Hippocampal formation (tissue), 2 donors: ENCODE data around the gene FAM240B.

ENCODE experiments used
- DNase-seq, 2 donors: peaks; one replicate each; lab custom pipeline; 2025; lab: John Stamatoyannopoulos, UW

FAM240B gene

DNA sequence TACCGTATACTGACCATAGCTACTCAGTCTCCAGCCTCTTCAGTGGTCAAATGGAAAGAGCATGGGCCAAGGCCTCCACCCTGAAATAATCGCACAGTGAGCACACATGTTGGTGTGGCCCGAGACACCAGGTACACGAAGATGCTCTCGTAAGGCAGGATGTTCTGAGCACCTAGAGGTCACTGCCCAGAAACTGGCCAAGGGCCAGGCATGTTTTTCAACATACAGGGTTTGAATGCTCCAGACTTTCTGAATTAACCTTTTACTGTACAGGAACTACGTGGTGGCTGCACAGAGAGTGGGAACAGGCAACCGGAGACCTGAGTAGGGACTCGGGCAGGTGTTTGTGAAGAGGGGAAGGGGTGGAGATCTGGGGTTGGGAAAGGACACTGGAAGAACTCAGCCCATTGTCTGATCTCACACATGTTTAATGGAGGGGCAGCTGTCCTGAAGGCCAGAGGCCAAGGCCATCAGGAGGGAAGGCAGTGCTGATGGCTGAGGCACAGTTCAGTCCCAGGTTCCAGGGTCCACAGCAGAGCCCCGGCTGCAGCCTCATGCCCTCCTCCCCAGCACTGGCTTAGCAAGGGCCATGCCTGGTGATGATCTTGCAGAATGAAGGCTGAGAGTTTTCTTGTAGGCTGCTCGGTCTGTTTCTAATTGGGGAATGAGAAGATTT, 51.0 kb downstream of the FAM240B start:
- DNase-seq, result no peak

- DNase-seq, result peak; percentile 43 to 64
Observed at GRCh38 chr9:38662763-38663593, 57.0 kb downstream of the FAM240B start.

GRCh38 chr9:38659538-38659937, 60.4 kb downstream of the FAM240B start:
- DNase-seq, result peak in 1 of 2 donors; percentile 33

GRCh38 chr9:38656896-38657295, 63.0 kb downstream of the FAM240B start:
- DNase-seq, result no peak

GRCh38 chr9:38652486-38652885, 67.4 kb downstream of the FAM240B start:
- DNase-seq, result no peak

GRCh38 chr9:38652044-38652443, 67.9 kb downstream of the FAM240B start:
- DNase-seq, result no peak

DNA sequence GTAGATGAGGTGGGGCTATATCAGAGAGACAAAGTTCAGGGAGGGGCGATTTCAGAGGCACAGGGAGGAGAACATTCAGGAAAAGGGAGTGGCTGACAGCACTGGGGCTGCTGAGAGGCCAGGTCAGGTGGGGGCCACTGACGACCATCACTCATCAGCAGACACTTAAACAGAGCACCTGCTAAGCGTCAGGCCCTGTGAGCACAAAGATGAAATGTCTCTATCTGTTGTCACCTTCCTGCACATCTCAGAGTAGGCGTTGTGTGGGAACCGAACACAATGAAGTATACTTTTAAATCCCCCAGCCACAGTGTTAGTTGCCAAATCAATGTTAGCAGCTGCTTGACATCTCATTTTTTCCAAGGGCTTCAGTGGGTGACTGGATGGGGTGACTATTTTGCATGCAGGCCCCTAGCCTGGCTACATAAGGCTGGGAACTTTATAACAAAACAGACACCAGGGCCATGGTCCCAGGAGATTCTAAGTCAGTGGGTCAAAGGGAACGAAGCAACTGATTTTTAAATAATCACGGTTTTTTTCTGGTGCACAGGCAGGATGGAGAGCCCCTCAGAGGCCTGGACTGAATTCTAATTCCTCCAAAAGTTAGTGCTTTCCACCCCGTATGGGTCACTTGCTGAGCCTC, 68.4 kb downstream of the FAM240B start:
- no peak for DNase-seq

- no peak for DNase-seq
Observed at GRCh38 chr9:38650564-38650963, 69.4 kb downstream of the FAM240B start.

GRCh38 chr9:38649731-38650363, 70.1 kb downstream of the FAM240B start:
- DNase-seq, result no peak

DNA sequence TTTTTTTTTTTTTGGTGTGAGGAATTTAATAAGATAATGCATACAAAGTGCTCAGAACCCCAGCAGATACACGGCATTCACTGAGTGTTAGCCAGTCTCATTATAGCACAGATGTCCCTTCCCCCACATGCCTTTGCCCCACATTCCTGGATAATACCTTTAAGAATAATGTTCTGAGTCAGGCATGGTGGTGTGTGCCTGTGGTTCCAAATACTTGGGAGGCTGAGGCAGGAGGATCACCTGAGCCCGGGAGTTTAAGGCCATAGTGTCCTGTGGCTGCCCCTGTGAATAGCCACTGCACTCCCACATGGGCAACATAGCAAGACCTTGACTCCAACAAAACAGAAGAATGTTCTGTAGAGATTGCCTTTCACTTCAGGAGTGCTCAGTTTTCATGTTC, 75.3 kb downstream of the FAM240B start:
- DNase-seq, result no peak
